Omental fat pad (tissue), 4 donors: Measurements from ENCODE around the gene GRB2. TPM values are rescaled to one million over a fixed set of nuclear protein-coding genes. Genes with fewer than 3 reads are reported as not detected.
"Not testable (repeated sequence)": the region's sequence is repeated elsewhere in the genome, so short reads cannot be mapped to it uniquely, and the experiment has no call there.

Experiments
- ATAC-seq: fragments of 150-250 bp; one replicate; pipeline ENCODE4 v1.9.1; 2016; ENCODE audit warnings: mild to moderate bottlenecking, moderate library complexity; ENCODE audit not compliant: low FRiP score
- DNase-seq: peaks from one replicate; pipeline ENCODE4 v3.0.0-alpha.2; 2019; ENCODE audit warnings: low spot score
- total RNA-seq, 4 donors: library from RNA; depleted of rRNA; stranded (reverse); fragments of >200 nt; gene quantifications; one replicate each; pipeline ENCODE4 v1.1.0, GENCODE V29; 2016
- TF ChIP-seq, protein P1 (sequence below), 3 donors: fragments of 450-650 bp; IDR thresholded peaks; one replicate each; pipeline ENCODE4 v1.5.1; 2016 to 2017; ENCODE audit warnings: antibody characterized with exemption in 3 of 3, mild to moderate bottlenecking in 3 of 3, moderate library complexity in 2 of 3

The GRB2 gene
- total RNA-seq, 4 donors from 2014 or later = 87.4 to 152 (median 108) TPM

DNA sequence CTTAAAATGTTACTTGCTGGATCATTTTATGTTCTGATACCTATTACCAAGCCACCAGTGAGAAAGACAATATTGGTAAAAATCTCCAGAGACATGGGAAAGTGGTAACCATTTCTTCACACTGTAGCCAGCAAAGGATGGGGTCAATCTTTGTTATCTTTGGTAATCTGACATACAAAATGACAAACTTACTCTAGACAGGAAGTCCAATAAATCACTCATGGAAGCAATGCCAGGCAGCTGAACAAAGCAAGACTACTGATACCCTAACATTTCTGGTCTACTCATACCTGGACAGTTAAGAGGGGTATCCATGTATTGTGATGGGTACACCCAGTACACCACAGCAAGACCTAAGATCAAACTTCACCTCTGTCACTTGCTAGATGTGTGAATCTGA, 19.0 kb downstream of the GRB2 start:
- TF ChIP-seq, protein P1, sequence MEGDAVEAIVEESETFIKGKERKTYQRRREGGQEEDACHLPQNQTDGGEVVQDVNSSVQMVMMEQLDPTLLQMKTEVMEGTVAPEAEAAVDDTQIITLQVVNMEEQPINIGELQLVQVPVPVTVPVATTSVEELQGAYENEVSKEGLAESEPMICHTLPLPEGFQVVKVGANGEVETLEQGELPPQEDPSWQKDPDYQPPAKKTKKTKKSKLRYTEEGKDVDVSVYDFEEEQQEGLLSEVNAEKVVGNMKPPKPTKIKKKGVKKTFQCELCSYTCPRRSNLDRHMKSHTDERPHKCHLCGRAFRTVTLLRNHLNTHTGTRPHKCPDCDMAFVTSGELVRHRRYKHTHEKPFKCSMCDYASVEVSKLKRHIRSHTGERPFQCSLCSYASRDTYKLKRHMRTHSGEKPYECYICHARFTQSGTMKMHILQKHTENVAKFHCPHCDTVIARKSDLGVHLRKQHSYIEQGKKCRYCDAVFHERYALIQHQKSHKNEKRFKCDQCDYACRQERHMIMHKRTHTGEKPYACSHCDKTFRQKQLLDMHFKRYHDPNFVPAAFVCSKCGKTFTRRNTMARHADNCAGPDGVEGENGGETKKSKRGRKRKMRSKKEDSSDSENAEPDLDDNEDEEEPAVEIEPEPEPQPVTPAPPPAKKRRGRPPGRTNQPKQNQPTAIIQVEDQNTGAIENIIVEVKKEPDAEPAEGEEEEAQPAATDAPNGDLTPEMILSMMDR (IDR thresholded peaks at IDR 0.05) = no peak
- DNase-seq (no peak), ATAC-seq (no peak)

DNA sequence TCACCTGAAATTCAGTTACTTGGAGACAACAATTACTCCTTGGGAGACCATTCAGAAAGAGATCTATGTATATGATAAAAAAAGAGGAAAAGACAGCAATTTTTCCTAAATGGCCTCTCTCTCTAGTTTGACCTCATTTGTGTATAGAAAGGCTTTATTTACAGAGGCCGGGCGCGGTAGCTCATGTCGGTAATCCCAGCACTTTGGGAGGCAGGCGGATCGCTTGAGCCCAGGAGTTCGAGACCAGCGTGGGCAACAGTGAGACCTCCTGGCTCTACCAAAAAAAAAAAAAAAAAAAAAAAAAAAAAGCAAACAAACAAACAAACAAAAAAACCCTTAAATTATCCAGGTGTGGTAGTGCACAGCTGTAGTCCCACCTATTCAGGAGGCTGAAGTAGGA, 20.7 kb downstream of the GRB2 start:
- ATAC-seq (no peak), DNase-seq (no peak)
- TF ChIP-seq, protein P1 (IDR thresholded peaks at IDR 0.05) = no peak

DNA sequence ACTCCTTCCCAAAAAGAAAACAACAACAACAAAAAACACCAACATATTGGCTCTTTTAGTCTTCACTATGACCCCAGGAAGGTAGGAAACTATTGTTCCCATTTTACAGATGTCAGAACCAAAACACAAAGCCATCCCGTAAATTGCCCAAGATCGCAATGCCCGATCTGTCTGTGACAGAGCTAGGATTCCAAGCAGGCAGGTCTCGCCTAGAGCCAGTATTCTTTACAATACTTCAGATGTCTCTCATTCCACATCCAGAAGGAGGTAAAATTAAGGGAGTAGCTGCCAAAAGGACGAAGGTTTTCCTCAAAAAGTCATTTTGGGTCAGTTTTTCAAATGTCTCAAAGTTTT, 21.7 kb downstream of the GRB2 start:
- ATAC-seq (no peak), DNase-seq (no peak)
- TF ChIP-seq, protein P1 (IDR thresholded peaks at IDR 0.05) = no peak

DNA sequence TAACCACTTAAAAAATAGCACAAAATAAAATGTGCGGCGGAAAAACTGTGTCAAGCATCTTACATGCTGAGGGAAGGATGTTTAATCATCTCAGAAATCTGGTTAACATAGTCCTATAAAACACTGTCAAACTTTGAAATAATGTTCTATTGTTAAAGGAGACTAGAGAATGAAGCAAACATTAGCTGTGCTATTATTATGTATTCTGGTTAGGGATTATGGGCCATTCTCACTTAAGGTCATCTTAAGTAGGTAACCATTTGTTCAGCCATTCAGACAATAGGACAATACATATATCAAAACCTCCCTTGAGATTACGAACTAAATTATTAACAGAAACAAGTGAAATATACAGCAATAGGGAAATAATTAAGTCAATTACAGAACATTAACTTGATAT, 24.7 kb downstream of the GRB2 start:
- ATAC-seq (no peak), DNase-seq (no peak)
- TF ChIP-seq, protein P1 (IDR thresholded peaks at IDR 0.05) = no peak

DNA sequence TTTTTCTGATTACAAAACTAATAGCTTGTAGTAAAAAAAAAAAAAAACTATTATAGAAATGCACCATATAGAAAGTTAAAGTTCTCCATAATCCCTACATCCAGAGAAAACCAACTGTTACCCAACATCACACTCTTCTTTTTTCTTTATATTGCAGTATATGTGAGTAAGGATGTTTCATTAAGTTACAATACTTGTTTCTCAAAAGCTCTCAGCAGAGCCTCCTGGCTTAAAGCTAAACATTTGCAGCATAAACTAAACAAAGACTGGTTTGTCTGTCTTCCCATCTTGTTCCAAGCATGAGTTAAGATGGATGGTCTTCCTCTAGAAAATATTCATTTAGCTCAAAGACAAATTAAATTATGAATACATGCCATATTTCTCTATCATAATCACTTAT, 25.2 kb downstream of the GRB2 start:
- TF ChIP-seq, protein P1 (IDR thresholded peaks at IDR 0.05) = no peak
- no peak for DNase-seq
- ATAC-seq = no peak

DNA sequence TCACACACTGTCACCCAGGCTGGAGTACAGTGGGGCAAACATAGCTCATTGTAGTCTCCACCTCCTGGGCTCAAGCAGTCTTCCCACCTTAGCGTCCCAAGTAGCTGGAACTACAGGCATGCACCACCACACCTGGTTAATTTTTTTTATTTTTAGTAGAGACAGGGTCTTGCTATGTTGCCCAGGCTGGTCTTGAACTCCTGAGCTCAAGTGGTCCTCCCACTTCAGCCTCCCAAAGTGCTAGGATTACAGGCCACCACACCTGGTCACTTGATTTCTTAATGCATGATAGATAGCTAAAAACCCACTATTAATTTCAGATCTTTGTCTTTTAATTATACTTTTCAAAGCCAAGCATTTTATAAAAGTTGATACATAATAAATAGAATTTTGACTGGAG, 26.1 kb downstream of the GRB2 start:
- not testable (repeated sequence) for ATAC-seq, DNase-seq

DNA sequence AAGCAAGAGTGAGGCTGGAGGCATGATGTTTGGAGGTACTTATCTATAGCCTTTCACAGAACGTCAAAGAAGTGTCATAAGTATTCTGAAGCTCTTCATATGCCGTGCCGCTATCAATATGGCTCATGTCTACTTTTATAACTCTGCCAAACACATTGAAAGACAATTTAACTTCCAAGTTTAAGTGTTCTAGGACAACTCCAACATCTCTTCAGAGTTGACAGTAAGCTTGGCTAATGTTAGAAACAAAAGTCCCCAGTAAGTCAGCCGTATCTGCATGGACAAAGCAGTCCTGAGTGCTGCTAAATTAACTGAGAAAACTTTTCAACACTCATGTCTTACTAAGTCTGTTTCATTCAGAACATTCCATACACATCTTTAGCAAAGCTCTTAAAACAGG, 32.2 kb downstream of the GRB2 start:
- no peak for DNase-seq
- no peak for ATAC-seq
- TF ChIP-seq, protein P1 (IDR thresholded peaks at IDR 0.05) = no peak

DNA sequence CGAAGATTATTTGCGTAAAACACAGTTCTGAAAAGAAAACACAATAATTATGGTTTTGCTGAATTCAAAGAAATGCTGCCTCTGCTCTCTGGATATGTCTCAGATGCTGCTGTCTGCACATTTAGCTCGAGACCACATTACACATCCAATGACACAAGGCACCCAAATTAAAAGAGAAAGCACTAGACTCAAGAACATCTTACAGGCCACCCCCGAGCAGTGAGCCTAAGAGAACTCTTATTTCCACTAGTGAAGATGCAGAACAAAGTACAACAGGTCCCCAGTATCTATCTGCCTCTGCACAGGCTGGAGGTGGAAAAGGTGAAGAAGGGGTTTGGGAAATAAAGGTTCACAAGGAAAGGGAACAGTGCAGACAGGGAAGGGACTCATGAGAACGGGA, 33.5 kb downstream of the GRB2 start:
- DNase-seq (no peak), ATAC-seq (no peak)
- TF ChIP-seq, protein P1 (IDR thresholded peaks at IDR 0.05) = no peak
